ENCODE measurements around the gene TAPBP. TPM values are rescaled to one million over a fixed set of nuclear protein-coding genes. Genes with fewer than 3 reads are reported as not detected.

Gene TAPBP
- total and polyA plus RNA-seq, 2 of the 8 experiments (the other 6 are each of a cell fraction or from before 2014, with no cell fraction given): 24.5 to 35.4 TPM

- TF ChIP-seq RXRA (IDR thresholded peaks at IDR 0.05; ENCODE audit: insufficient read depth, low read depth, low read length): no peak
Measured at GRCh38 chr6:33296797-33297405, 17.0 kb downstream of the TAPBP start (continued).

Data from H1 (cell line).